ENCODE measurements around the gene NMD3.

NMD3 gene

DNA sequence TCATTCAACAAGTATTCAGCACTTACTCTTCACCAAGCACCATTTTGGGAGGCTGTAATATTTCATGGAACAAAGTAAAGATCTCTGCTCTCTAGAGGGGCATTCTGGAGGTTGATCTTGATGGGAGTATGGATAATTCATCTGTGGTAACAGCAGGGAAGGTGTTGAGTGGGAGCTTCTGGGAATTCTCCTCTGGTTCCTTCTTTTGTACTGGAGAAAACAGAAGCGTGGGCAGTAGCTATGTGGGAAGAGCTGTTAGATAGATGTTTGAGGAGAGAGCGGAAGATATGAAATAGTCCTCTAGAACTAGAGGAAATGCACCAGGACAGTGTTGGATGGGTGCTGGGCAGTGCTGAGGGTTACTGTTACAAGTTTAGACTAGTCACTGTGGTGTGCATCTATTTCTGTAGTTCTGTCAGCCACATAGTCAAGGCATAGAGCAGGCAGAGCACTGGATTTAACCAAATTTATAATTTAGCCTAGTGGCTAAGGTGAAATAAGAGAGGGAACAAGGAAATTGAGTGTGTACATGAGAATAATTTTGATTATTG lies 9.6 kb downstream of the NMD3 start:
- no peak for DNase-seq (ENCODE audit: low spot score)

DNA sequence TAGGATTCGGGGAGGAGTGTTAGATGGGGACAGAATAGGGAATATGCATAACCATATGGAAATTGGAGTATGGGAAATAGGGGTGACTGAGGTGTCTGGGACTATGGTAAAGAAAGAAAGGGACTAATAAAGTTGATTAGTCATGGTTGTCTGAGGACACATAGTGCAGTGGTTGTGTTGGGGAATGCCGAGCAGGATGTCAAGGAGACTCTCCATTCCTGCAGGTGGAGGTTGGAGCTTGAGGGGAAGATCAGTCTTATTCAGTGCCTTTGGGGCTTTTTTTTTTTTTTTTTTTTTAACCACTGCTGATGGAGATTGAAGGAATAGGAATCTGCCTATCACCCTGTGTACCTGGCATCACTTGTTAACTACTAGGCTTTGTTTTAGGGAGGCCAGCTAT lies 10.8 kb downstream of the NMD3 start:
- no peak for DNase-seq (ENCODE audit: low spot score)

DNA sequence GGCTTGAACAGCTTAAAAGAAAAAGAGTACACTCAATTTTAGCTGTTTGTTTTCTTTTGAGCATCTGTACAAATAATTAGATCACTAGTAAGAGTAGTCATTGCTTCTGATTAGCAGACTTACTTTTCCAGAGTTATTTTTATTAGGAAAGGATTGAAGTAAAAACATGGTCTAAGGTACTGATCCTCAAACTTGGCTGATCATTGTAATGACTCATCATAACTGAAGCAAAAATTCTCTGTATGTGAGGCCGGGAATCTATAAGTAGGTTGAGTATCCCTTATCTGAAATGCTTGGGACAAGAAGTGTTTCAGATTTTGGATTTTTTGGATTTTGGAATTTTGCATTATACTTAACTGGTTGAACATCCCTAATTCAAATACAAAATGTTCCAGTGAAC lies 12.4 kb downstream of the NMD3 start:
- DNase-seq (ENCODE audit: low spot score), result no peak

DNA sequence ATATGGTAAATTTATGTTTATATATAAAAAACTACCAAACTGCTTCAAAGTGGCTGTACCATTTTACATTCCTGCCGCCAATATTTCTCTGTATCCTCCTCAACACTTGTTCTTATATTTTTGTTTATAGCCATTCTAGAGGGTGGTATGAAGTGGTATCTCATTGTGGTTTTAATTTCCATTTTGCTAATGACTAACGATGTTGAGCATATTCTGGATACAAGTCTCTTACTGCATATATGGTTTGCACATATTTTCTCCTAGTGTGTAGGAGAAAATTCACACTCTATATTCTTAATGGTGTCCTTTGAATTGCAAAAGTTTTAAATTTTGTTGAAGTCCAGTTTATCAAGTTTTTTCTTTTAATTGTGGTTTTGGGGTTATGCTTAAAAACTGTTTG lies 15.1 kb downstream of the NMD3 start:
- no peak for DNase-seq (ENCODE audit: low spot score)

DNA sequence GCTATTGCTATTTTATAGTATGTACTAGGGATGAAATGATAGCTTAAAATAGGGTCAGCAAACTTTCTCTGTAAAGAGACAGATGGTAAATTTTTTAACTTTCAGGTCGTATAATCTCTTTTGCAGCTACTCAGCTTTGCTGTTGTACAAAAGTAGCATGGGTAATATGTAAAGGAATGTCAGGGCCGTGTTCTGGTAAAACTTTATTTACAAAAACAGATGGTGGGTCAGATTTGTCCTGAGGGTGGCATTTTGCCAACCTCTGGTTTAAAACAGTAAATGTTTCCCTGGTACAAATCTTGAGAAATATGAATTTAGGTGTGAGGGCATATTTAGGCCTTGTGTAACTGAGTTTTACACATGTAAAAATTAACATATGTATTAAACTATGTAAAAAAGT lies 18.6 kb downstream of the NMD3 start:
- DNase-seq (ENCODE audit: low spot score), result no peak

DNA sequence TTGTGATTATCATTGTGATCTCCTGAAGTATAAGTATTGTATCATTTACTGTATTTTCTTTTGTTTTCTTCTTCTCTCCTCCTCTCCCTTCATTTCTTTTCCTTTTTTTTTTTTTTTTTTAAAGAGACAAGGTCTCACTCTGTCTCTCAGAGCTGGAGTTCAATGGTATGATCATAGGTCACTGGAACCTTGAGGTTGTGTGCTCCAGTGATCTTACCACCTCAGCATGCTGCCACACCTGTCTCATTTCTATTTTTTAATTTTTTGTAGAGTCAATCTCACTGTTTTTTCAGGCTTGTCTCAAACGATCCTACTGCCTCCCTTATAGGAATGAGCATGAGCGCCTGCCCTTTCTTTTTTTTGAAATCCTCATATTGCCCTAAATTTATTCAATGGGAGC lies 23.4 kb downstream of the NMD3 start:
- no peak for DNase-seq (ENCODE audit: low spot score)

DNA sequence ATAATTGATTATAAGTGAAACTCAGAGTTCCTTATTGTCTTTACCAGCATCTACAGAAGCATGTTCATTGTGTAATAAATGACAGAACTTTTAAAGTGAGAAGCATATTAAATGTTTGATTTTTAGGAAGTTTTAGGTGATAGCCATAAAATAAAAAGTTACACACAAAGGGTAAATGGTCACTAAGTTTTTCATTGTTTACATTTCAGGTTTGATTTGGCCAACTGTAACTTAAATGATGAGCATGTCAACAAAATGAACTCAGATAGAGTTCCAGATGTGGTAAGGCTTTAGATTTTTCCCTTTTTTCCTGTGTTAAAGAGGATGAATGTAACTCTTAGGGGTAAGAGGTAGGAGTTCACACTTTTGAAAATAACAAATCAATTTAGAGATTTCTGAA lies 25.9 kb downstream of the NMD3 start:
- no peak for DNase-seq (ENCODE audit: low spot score)

DNA sequence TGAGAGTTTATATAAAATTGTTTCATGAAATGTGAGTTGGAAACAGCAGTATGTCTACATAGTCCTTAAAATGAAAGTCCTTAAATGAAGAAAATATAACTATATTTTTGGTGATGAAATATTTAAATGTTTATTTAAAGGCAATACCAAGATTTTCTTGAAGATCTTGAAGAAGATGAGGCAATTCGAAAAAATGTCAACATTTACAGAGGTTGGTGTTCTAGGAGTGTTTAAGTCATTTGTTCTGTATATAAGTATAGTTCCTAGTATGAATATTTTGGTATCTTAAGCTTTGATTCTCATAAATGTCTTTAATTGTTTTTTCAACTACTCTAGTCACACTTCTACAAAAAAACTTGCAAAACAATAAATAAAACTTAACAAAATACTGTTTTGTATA lies 29.0 kb downstream of the NMD3 start:
- DNase-seq (ENCODE audit: low spot score), result no peak

DNA sequence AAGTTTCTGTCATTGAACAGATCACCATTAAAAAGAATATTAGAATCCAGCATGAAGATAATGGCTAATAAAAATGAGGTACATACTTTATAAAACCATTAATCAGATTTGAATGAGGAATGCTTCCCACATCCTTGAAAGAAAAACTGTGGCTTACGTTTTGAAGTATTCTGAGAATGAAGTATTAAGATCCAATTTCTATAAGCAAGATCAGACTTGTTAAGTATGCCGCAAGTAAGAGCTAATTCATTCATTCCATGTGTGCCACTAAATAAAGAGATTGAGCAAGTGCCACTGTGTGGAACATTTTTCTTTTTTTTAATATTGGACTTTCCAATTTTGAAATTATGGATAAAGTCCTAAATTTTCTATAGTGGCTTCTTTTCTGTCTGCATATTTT lies 30.6 kb downstream of the NMD3 start:
- DNase-seq (ENCODE audit: low spot score), result no peak

DNA sequence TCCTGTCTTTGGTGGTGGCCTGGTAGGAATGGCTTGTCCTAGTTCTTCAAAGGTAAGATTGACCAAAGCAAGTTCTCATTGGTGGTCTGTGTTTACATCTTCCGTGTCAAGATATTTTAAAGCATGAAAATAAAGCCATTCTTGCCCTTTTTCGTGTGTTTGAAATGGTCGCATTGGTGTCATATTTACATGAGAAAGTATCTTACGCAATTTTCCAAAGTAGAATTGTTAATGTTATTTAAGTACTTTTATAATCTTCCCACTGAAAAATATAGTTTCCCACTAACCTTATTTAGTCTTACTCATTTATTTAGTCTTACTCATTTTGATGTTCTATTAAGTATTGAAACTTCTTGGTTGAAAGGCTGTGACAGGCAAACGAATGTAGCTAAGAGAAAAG lies 31.0 kb downstream of the NMD3 start:
- DNase-seq (ENCODE audit: low spot score), result no peak

DNA sequence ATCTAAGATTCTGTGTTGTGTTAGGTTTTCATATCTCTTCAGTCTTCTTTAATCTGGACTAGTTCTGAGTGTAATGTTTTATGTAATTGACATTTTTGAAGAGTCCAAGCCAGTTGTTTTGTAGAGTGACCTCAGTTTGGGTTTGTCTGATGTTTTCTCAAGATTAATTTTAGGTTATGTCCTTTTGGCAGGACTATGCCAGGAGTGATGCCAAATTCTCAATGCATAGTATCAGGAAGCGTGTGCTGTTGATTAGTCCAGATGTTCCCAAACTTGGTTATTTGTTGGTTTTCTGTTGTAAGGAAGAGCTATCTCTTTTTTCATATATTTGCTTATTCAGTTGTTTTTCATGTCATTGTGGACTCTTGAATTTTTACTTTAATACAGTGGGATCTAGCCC lies 32.6 kb downstream of the NMD3 start:
- DNase-seq (ENCODE audit: low spot score), result no peak

DNA sequence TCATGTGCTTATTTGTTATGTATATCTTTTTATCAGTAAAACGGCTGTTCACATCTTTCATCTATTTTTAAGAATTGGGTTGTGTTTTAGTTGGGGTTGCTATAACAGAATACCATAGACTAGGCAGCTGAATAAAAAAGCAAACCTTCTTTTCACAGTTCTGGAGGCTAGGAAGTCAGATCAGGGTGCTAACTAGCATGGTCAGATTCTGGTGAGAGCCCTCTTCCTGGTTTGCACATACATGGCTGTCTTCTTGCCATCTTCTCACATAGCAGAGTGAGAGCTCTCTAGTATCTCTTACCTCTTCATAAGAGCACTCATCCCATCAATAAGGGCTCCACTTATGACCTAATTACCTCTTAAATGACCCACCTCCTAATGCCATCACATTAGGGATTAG lies 33.8 kb downstream of the NMD3 start:
- DNase-seq (ENCODE audit: low spot score), result no peak

DNA sequence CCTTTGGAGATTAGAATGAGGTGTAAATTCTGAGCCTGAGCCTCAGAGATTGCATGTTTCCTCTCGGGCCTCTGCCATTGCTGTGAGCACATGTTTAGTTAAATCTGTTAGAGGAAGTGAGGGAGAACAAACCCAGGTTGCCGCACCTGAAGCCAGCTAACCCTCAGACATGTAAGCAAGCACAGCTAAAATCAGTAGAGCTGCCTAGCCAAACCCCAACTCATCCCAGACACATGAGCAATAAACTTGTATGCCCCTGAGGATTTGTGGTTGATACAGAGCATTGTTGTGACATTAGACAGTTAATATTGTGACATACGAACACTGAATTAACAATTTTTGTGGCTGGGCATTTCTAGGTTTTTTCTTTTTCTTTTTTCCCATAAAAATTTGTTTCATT lies 41.9 kb downstream of the NMD3 start:
- no peak for DNase-seq (ENCODE audit: low spot score)

DNA sequence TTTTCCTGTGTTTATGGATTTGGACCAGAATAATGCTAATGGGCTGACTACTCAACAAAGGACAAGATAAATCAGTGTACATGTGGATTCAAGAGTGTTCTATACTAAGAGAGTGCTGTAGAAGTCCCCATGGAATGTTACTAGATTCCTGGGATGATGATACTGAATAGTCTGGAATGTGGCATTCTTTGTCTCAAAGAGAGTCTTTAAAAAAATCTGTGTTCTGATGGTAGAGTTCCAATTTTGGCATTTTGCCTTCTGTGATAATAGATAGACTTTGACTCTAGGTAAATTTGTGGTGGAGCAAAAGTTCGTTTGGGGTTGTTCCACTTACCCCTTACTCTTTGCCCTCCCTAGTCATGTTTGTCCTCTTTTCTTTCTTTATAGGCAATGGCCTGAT lies 43.7 kb downstream of the NMD3 start:
- DNase-seq (ENCODE audit: low spot score), result no peak

DNA sequence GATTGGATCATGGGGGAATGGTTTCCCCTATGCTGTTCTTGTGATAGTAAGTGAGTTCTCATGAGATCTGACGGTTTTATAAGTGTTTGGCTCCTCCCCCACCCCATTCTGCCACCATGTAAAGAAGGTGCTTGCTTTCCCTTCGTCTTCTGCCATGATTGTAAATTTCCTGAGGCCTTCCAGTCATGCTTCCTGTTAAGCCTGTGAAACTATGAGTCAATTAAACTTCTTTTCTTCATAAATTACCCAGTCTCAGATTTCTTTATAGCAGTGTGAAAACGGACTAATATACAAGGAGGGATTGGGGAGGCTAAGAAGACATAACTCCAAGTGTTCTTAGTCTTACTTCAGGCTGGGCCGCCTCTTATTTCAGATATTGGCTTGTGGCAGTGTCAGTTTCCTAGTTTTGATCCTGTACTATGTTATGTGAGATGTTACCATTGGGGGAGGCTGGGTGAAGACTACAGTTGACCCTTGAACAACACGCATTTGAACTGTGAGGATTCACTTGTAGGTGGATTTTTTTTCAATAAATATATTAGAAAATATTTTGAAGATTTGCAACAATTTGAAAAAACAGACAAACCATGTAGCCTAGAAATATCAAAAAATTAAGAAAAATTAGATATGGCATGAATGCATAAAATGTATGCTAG lies 44.9 kb downstream of the NMD3 start:
- no peak for DNase-seq (ENCODE audit: low spot score)

DNA sequence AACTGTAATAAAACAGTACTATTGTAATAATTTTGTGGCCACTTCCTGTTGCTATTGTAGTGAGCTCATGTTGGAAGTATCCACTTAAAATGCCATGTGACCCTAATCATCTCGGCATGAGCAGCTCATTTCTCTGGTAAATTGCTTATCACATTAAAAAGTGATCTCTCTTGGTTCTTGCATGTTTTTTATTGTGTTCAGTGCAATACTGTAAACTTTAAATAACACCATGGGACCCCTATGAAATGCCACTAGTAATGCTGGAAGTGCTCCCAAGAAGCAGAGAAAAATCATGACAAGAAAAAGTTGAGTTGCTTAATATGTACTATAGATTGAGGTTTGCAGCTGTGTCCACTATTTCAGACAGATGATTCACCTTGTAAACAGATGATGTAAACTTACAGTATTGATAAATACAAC lies 45.6 kb downstream of the NMD3 start:
- peak; percentile 16 for DNase-seq (ENCODE audit: low spot score)

DNA sequence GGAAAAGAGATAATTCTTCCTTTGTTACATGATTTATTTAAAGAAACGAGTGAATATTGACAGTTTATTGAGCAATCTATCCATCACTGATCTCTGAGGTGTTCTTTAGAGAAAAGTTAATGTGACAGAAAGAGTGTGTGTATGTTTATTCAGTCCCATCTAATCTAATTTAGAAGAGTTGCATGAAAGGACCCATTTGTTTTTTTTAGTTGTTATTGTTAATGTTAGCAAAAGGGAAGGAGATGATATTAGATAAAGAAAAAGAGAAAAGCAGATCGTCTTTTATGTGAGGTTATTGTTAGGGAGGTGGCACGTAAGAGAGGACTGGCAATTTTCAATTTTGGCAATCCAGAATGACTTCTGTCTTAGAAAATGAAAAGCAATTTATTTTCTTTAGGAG lies 46.5 kb downstream of the NMD3 start:
- no peak for DNase-seq (ENCODE audit: low spot score)

DNA sequence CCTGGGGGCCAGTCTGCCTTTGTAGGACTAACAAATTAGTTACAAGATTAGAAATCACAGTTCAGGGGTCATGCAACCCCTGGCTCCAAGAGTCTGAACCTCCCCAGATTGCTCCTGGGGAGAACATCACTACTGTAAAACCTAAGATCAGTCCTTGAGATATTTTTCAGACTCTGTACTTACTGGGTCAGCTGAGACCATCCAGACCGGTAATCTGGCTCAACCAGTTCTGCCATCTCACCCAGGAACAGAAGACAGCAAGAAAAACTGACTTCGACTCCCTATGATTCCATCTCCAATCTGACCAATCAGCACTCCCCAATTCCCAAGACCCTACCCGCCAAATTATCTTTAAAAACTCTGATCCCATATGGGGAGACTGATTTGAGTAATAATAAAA lies 47.5 kb downstream of the NMD3 start:
- no peak for DNase-seq (ENCODE audit: low spot score)

DNA sequence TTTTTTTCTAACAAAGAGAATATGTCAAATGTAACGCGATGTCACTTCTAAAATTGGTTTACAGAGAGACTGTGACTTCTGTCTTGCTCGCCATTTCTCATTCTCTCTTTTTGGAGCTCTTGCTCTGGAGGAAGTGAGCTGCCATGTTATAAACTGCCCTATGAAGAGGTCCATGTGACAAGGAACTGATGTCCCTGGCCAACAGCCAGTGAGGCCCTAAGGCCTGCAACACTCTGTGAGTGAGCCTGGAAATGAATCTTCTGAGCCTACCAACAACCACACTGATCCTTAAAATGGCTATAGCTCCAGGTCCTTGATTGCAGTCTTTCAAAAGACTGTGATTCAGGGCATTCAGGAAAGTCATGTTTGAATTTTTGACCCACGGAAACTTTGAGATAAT lies 49.9 kb downstream of the NMD3 start:
- no peak for DNase-seq (ENCODE audit: low spot score)

DNA sequence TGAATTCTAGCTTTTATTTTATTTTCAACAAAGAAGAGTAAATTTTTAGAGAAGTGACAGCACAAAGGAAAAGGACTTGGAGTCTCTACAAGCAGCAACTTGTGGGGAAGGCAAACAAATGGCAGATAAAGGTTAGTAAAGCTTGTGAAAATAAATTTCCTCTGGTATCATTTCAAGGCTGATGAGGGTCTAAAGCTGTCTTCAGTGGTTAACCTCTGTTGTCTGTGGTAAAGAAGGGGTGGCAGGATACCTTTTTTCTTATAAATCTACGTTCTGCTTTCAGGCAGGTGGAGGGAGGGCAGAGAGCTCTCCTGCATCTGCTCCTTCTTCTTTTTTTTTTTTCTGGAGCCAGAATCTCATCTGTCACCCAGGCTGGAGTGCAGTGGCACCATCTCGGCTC lies 50.5 kb downstream of the NMD3 start:
- no peak for DNase-seq (ENCODE audit: low spot score)

DNA sequence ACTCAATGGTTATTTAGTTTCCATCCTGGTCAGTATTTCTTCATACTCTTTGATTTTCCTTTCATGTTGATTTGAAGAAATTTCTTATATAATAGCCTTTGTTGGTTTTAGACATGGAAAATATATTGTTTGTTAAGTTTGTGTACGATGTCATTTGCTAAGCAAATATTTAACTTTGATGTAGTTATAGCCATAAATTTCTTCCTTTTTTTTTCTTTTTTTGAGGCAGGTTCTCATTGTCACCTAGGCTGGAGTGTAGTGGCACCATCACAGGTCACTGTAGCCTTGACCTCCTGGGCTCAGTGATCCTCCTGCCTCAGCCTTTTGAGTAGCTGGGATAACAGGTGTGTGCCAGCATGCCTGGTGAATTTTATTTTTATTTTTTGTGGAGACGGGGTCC lies 51.4 kb downstream of the NMD3 start:
- DNase-seq (ENCODE audit: low spot score), result no peak

DNA sequence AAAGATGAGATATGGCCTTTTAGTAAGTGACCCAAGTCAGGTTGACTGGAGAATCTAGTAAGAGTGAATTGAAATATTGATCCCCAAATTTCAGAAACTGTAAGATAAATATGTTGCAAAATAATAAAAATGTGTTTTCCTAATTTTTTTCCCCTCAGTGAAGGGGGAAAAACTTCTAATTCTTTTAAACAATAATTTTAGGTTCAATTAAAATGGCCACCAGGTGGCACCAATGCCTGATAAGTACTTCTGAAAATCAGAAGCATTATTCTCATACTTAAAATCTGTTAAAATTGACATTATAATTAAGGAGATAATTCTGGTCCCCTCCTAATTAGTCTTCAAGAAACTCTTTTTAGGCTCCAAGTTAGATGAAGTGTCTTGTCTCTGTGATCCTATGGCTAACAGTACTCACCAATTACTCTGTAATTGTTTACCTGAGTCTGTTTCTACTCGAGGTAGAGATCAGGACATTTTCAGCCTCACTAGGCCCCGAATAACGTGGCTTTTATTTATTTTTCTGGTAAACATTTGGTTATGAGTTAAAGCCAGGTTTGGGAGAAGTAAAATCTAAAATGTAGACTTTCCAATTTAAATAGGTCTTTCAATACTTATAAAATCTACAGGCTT lies 52.6 kb downstream of the NMD3 start:
- DNase-seq (ENCODE audit: low spot score), result no peak

DNA sequence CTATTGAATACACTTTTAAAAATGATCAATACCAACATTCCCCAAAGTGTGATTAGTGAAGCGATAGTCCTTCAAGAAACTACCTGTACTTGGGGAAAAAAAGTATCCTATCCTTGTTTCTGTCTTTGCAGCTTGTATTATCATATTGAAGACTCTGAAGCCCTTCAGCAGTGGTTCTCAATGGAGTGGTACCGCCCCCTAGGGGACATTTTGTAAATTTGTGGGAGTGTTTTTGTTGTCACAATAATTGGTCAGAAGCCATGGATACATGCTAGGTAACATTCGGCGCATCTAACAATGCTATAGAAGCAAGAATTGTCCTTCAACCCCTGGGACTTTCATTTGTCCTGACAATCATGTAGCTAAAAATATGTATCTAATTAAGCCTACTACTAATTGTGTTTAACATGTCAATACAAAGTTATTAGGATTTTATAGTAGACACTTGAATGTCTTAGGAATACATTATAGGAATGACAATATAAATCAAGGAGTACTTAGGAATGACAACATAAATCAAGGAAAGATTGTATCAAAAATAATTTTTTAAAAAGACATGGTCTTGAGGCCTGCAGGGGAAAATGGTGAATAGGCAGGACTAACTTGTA lies 53.7 kb downstream of the NMD3 start:
- peak; percentile 30 for DNase-seq (ENCODE audit: low spot score)

DNA sequence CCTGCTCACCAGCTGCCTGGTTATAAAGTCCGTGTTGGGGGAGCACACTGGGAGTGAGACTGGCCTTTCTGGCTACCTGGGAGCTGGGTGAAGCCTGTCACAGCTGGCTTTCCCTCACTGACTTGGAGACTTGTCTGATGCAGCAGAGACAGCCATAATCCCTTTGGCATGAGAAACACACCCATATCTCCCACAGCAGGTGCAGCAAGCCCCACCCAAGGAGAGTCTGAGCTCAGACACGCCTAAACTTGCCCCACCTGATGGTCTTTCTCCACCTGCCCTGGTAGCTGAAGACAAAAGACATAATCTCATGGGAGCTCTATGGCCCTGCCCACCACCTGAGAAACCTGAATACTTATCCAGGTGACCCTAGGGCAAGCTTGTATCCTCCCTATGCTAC lies 54.8 kb downstream of the NMD3 start:
- DNase-seq (ENCODE audit: low spot score), result no peak

Measured in COLO829 (cell line).